ENCODE measurements around the gene MRPS7. TPM values are rescaled to one million over a fixed set of nuclear protein-coding genes. Genes with fewer than 3 reads are reported as not detected.

Gene MRPS7
- total RNA-seq, 1 donor from 2014 or later, result 121 TPM

Other genes with a start within 250 kb of the MRPS7 start
- 73.3 and 74.3 TPM in 2 replicates for gene MRPL58, start 249.2 kb upstream of the MRPS7 start, total RNA-seq
- 158 and 161 TPM in 2 replicates for gene ATP5PD, start 214.9 kb upstream of the MRPS7 start, total RNA-seq
- 18.7 and 19.0 TPM in 2 replicates for gene KCTD2, start 214.7 kb upstream of the MRPS7 start, total RNA-seq
- 6.8 and 7.2 TPM in 2 replicates for gene SLC16A5, start 173.9 kb upstream of the MRPS7 start, total RNA-seq
- gene ARMC7, start 151.9 kb upstream of the MRPS7 start, total RNA-seq, result 11.2 and 12.0 TPM in 2 replicates
- 76.5 and 84.7 TPM in 2 replicates for gene NT5C, start 130.1 kb upstream of the MRPS7 start, total RNA-seq
- gene JPT1, start 107.4 kb upstream of the MRPS7 start, total RNA-seq, result 271 and 292 TPM in 2 replicates
- gene SUMO2, start 78.9 kb upstream of the MRPS7 start, total RNA-seq, result 658 and 659 TPM in 2 replicates
- gene NUP85, start 56.2 kb upstream of the MRPS7 start, total RNA-seq, result 125 and 136 TPM in 2 replicates
- 84.2 and 86.9 TPM in 2 replicates for gene GGA3, start 273 bp upstream of the MRPS7 start, total RNA-seq
- gene MIF4GD, start 9.4 kb downstream of the MRPS7 start, total RNA-seq, result 45.9 and 48.7 TPM in 2 replicates
- gene SLC25A19, start 27.6 kb downstream of the MRPS7 start, total RNA-seq, result 131 and 132 TPM in 2 replicates
- gene GRB2, start 143.8 kb downstream of the MRPS7 start, total RNA-seq, result 172 and 182 TPM in 2 replicates
- gene TMEM94, start 194.8 kb downstream of the MRPS7 start, total RNA-seq, result 68.9 and 69.5 TPM in 2 replicates